Activated CD8-positive, alpha-beta memory T cell treated with anti-CD3 and anti-CD28 coated beads, Interleukin-2, amount 50 U/mL, for 1 hour (primary cell): ENCODE data around the gene ABCD1.

Experiments used
- DNase-seq: peaks from one replicate; pipeline ENCODE4 v3.0.0-alpha.2; 2020; ENCODE audit errors: extremely low read depth

ABCD1 gene

GRCh38 chrX:153773741-153774575 is 49.3 kb downstream of the ABCD1 start:
- no peak for DNase-seq

- no peak for DNase-seq
Measured at GRCh38 chrX:153774576-153775292, 50.1 kb downstream of the ABCD1 start.

GRCh38 chrX:153775293-153776119 is 50.9 kb downstream of the ABCD1 start:
- DNase-seq: no peak

GRCh38 chrX:153776120-153776599 is 51.5 kb downstream of the ABCD1 start:
- no peak for DNase-seq

GRCh38 chrX:153776611-153777045 is 52.0 kb downstream of the ABCD1 start:
- DNase-seq: no peak

- DNase-seq: no peak
Measured at GRCh38 chrX:153777261-153778090, 52.8 kb downstream of the ABCD1 start.

GRCh38 chrX:153778181-153778580 is 53.5 kb downstream of the ABCD1 start:
- no peak for DNase-seq

GRCh38 chrX:153778684-153779101 is 54.0 kb downstream of the ABCD1 start:
- DNase-seq: no peak

- DNase-seq: no peak
Measured at GRCh38 chrX:153779891-153780677, 55.4 kb downstream of the ABCD1 start.

- no peak for DNase-seq
Measured at GRCh38 chrX:153780678-153781427, 56.2 kb downstream of the ABCD1 start, which contains the start of gene SRPK3. Gene SRPK3 (plus strand): TSS chrX:153781041. CDS start chrX:153781087, 46 bp downstream.

GRCh38 chrX:153781428-153782047 is 56.9 kb downstream of the ABCD1 start:
- no peak for DNase-seq

- DNase-seq: no peak
Measured at GRCh38 chrX:153782313-153782712, 57.7 kb downstream of the ABCD1 start.

GRCh38 chrX:153782871-153783270 is 58.2 kb downstream of the ABCD1 start:
- no peak for DNase-seq

GRCh38 chrX:153783378-153784013 is 58.8 kb downstream of the ABCD1 start:
- DNase-seq: no peak

- no peak for DNase-seq
Measured at GRCh38 chrX:153784325-153784967, 59.8 kb downstream of the ABCD1 start.

- DNase-seq: no peak
Measured at GRCh38 chrX:153786669-153787068, 62.0 kb downstream of the ABCD1 start.

- DNase-seq: no peak
Measured at GRCh38 chrX:153789654-153790053, 65.0 kb downstream of the ABCD1 start.
